Hepatocyte (in vitro differentiated cells): Measurements from ENCODE around the gene LRBA. TPM values are rescaled to one million over a fixed set of nuclear protein-coding genes. Genes with fewer than 3 reads are reported as not detected.
A peak's percentile ranks its signal among the peaks of the same experiment; 100 is the strongest.

Source experiments
- DNase-seq: peaks from one replicate; pipeline ENCODE4 v3.0.0-alpha.2; 2016; ENCODE audit warnings: low spot score
- H2AFZ ChIP-seq: fragments of 200-600 bp; sonication (generic); 2 replicates; pipeline ENCODE4 v1.6.0; 2016; ENCODE audit warnings: antibody characterized with exemption, mild to moderate bottlenecking
- H3K27ac ChIP-seq: fragments of 200-600 bp; sonication (generic); 2 replicates; pipeline ENCODE4 v1.5.1; 2016; ENCODE audit warnings: mild to moderate bottlenecking
- H3K27me3 ChIP-seq: fragments of 200-600 bp; sonication (generic); 2 replicates; pipeline ENCODE4 v1.6.1; 2016
- H3K36me3 ChIP-seq: fragments of 200-600 bp; sonication (generic); replicated peaks from 2 replicates; pipeline ENCODE4 v1.5.1; 2016; ENCODE audit warnings: low read depth; ENCODE audit not compliant: insufficient read depth
- H3K4me1 ChIP-seq: fragments of 200-600 bp; sonication (generic); 2 replicates; pipeline ENCODE4 v1.5.1; 2016; ENCODE audit warnings: mild to moderate bottlenecking, moderate library complexity; ENCODE audit not compliant: insufficient read depth
- H3K4me2 ChIP-seq: fragments of 200-600 bp; sonication (generic); 2 replicates; pipeline ENCODE4 v1.6.0; 2016
- H3K4me3 ChIP-seq: fragments of 200-600 bp; sonication (generic); 2 replicates; pipeline ENCODE4 v1.5.1; 2016; ENCODE audit warnings: mild to moderate bottlenecking
- H3K79me2 ChIP-seq: fragments of 200-600 bp; sonication (generic); 2 replicates; pipeline ENCODE4 v1.6.0; 2017; ENCODE audit warnings: mild to moderate bottlenecking
- H3K9me2 ChIP-seq: fragments of 200-600 bp; sonication (generic); replicated peaks from 2 replicates; pipeline ENCODE4 v1.6.0; 2017; ENCODE audit warnings: mild to moderate bottlenecking; ENCODE audit not compliant: insufficient read depth
- H3K9me3 ChIP-seq: fragments of 200-600 bp; sonication (generic); 2 replicates; pipeline ENCODE4 v1.5.1; 2016; ENCODE audit warnings: low read depth, mild to moderate bottlenecking
- H4K20me1 ChIP-seq: fragments of 200-600 bp; sonication (generic); 2 replicates; pipeline ENCODE4 v1.6.0; 2016; ENCODE audit warnings: mild to moderate bottlenecking; ENCODE audit not compliant: insufficient read depth, poor library complexity, severe bottlenecking
- EZH2 ChIP-seq: fragments of 200-600 bp; sonication (generic); IDR thresholded peaks from 2 replicates; pipeline ENCODE4 v1.6.1; 2016; ENCODE audit warnings: antibody characterized with exemption, mild to moderate bottlenecking, borderline replicate concordance
- EZH2phosphoT487 ChIP-seq: fragments of 200-600 bp; sonication (generic); IDR thresholded peaks from one replicate; pipeline ENCODE4 v1.6.1; 2018; ENCODE audit warnings: antibody characterized with exemption, mild to moderate bottlenecking, low read depth, moderate library complexity; ENCODE audit not compliant: unreplicated experiment, severe bottlenecking
- WGBS: methylation state at CpG from one replicate; pipeline ENCODE4 v1.1.6; 2016; ENCODE audit warnings: low lambda C conversion rate; ENCODE audit errors: missing lambda C conversion rate; 5-methylcytosine and 5-hydroxymethylcytosine counted together
- polyA plus RNA-seq: library from polyadenylated mRNA; unstranded; fragments of >200 nt; fragmentation: Nextera tagmentation; extraction: Ambion mirVana; gene quantifications from 2 replicates; pipeline ENCODE4 v1.2.1, GENCODE V29; 2016
- total RNA-seq: library from RNA; depleted of rRNA; stranded (reverse); fragments of >200 nt; gene quantifications from 2 replicates; pipeline ENCODE4 v1.2.3, GENCODE V29; 2014
- TF ChIP-seq, protein P1 (sequence below): fragments of 200-600 bp; sonication (generic); IDR thresholded peaks from 2 replicates; pipeline ENCODE4 v1.5.1; 2016; ENCODE audit warnings: antibody characterized with exemption, mild to moderate bottlenecking; ENCODE audit not compliant: poor library complexity

LRBA gene
- total and polyA plus RNA-seq, 2 experiments from 2014 or later = 14.1 to 69.4 TPM

DNA sequence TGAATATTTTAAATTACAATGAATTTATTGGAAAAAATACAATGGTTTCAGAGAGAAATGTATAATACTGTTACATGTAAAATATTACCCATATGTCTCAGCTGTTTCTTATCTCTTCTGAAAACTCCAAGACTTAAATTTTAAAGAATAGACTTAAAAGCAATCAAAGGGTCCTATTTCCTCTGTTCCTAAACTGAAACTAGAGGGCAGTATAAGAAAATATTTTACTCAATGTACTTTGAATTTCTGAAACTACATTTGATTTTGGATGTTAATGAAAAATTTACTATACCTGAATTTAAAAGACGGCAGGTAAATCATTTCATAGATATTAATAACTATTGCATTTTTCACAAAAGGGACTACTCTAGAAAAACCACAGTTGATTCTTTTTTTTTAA lies 200.2 kb downstream of the LRBA start:
- 100% methylated on average over 1 of the region's 1 CpG for WGBS
- no peak for DNase-seq
- no peaks in the 10 kb centered on the region for H3K9me2 ChIP-seq
- no peaks in the 10 kb centered on the region for H3K27me3 ChIP-seq
- no peaks in the 10 kb centered on the region for H4K20me1 ChIP-seq
- no peaks in the 10 kb centered on the region for H3K36me3 ChIP-seq
- H3K79me2 ChIP-seq = no peaks in the 10 kb centered on the region
- TF ChIP-seq EZH2 = no peak
- TF ChIP-seq, protein P1, sequence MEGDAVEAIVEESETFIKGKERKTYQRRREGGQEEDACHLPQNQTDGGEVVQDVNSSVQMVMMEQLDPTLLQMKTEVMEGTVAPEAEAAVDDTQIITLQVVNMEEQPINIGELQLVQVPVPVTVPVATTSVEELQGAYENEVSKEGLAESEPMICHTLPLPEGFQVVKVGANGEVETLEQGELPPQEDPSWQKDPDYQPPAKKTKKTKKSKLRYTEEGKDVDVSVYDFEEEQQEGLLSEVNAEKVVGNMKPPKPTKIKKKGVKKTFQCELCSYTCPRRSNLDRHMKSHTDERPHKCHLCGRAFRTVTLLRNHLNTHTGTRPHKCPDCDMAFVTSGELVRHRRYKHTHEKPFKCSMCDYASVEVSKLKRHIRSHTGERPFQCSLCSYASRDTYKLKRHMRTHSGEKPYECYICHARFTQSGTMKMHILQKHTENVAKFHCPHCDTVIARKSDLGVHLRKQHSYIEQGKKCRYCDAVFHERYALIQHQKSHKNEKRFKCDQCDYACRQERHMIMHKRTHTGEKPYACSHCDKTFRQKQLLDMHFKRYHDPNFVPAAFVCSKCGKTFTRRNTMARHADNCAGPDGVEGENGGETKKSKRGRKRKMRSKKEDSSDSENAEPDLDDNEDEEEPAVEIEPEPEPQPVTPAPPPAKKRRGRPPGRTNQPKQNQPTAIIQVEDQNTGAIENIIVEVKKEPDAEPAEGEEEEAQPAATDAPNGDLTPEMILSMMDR = peak; percentile 13
- no peaks in the 10 kb centered on the region for H3K9me3 ChIP-seq
- H3K4me1 ChIP-seq = no peaks in the 10 kb centered on the region
- H2AFZ ChIP-seq = no peak overlapping the region
- H3K4me2 ChIP-seq = no peak overlapping the region
- H3K27ac ChIP-seq = no peak overlapping the region
- no peak overlapping the region for H3K4me3 ChIP-seq

DNA sequence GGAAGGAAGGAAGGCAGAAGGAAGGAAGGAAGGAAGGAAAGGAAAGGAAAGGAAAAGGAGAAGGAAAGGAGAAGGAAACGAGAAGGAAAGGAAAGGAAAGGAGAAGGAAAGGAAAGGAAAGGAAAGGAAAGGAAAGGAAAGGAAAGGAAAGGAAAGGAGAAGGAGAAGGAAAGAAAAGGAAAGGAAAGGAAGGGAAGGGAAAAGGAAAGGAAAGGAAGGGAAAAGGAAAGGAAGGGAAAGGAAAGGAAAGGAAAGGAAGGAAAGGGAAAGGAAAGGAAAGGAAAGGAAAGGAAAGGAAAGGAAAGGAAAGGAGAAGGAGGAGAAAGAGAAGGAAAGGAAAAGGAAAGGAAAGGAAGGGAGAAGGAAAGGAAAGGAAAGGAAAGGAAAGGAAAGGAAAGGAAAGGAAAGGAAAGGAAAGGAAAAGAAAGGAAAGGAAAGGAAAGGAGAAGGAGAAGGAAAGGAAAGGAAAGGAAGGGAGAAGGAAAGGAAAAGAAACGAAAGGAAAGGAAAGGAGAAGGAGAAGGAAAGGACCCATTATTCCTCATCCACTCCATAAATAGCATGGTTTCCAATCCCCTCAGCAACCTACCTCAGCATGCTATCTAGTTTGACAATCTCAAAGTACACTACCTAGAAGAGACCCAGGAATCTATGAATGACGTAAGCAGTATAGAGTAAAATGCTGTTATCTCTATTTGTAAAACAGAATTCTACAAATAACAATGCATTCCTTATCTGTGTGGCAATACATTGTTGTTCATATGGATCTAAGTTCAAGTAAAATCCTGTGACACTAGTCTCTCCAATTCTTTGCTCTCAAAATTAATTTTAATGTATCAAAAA lies 209.7 kb downstream of the LRBA start:
- no peak overlapping the region for H3K4me2 ChIP-seq
- TF ChIP-seq, protein P1 = no peak
- TF ChIP-seq EZH2phosphoT487 (no peak), EZH2 (no peak)

DNA sequence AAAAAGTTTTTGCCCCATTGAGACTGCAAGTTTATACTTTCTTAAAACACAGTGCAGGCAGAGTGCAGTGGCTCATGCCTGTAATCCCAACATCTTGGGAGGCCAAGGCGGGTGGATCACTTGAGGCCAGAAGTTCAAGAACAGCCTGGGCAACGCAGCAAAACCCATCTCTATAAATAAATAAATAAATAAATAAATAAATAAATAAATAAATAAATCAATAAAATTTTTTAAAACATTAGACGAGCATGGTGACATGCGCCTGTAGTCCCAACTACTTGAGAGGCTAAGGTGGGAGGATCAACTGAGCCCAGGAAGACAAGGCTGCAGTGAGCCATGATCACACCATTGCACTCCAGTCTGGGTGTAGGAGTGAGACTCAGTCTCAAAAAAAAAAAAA lies 213.3 kb downstream of the LRBA start:
- Histone ChIP-seq H3K36me3 (no peaks in the 10 kb centered on the region), H3K4me3 (no peak overlapping the region), H3K4me1 (no peaks in the 10 kb centered on the region), H3K9me2 (no peaks in the 10 kb centered on the region), H3K4me2 (no peak overlapping the region), H2AFZ (no peak overlapping the region), H3K27ac (no peak overlapping the region), H3K9me3 (no peaks in the 10 kb centered on the region), H4K20me1 (no peaks in the 10 kb centered on the region), H3K79me2 (no peaks in the 10 kb centered on the region), H3K27me3 (no peaks in the 10 kb centered on the region)
- 98% methylated on average over 4 of the region's 4 CpGs for WGBS
- no peak for DNase-seq
- TF ChIP-seq, protein P1 = no peak
- TF ChIP-seq EZH2phosphoT487 = no peak
- TF ChIP-seq EZH2 = no peak

More for the DNA sequence above, 209.7 kb downstream of the LRBA start:
- H3K36me3 ChIP-seq = no peaks in the 10 kb centered on the region
- no peak overlapping the region for H3K4me3 ChIP-seq
- no peak for DNase-seq
- no peaks in the 10 kb centered on the region for H3K79me2 ChIP-seq
- H2AFZ ChIP-seq = no peak overlapping the region
- no peaks in the 10 kb centered on the region for H3K4me1 ChIP-seq
- 73% methylated on average over 3 of the region's 3 CpGs for WGBS
- H3K27me3 ChIP-seq = no peaks in the 10 kb centered on the region
- H4K20me1 ChIP-seq = no peaks in the 10 kb centered on the region
- H3K9me3 ChIP-seq = no peaks in the 10 kb centered on the region
- no peaks in the 10 kb centered on the region for H3K9me2 ChIP-seq
- no peak overlapping the region for H3K27ac ChIP-seq
